Measurements from ENCODE around the gene DPYSL5.
"Not testable (repeated sequence)": the region's sequence is repeated elsewhere in the genome, so short reads cannot be mapped to it uniquely, and the experiment has no call there.

Gene DPYSL5

DNA sequence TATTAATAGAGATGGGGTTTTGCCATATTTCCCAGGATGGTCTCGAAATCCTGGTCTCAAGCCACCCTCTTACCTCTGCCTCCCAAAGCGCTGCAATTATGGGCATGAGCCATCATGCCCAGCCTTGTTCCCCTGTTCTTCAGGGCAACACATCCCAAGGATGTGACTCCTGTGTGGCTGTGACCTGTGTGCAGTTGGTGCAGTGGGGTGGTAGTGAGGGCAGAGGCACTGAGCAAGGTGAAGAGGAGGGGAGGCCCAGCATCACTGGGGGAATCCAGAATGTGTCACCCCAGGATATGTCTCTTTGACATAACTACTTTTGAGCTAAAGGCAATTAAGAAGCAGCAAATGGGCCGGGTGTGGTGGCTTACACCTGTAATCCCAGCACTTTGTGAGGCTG, 38.7 kb upstream of the DPYSL5 start:
- peak overlapping the region in 1 of 3 experiments; percentile 7 for H3K4me3 Mint-ChIP-seq
- H3K27ac Mint-ChIP-seq = no peak overlapping the region
- H3K27me3 Mint-ChIP-seq (ENCODE audit: low read depth) = peaks cover 14% of the 10 kb centered on the region
- TF ChIP-seq, protein P1, sequence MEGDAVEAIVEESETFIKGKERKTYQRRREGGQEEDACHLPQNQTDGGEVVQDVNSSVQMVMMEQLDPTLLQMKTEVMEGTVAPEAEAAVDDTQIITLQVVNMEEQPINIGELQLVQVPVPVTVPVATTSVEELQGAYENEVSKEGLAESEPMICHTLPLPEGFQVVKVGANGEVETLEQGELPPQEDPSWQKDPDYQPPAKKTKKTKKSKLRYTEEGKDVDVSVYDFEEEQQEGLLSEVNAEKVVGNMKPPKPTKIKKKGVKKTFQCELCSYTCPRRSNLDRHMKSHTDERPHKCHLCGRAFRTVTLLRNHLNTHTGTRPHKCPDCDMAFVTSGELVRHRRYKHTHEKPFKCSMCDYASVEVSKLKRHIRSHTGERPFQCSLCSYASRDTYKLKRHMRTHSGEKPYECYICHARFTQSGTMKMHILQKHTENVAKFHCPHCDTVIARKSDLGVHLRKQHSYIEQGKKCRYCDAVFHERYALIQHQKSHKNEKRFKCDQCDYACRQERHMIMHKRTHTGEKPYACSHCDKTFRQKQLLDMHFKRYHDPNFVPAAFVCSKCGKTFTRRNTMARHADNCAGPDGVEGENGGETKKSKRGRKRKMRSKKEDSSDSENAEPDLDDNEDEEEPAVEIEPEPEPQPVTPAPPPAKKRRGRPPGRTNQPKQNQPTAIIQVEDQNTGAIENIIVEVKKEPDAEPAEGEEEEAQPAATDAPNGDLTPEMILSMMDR (IDR thresholded peaks at IDR 0.05; ENCODE audit: unreplicated experiment in 3 of 3) = no peak
- peaks cover 9% of the 10 kb centered on the region for H3K4me1 Mint-ChIP-seq
- no peaks in the 10 kb centered on the region for H3K36me3 Mint-ChIP-seq (ENCODE audit: low read depth)
- H3K9me3 Mint-ChIP-seq = no peaks in the 10 kb centered on the region

DNA sequence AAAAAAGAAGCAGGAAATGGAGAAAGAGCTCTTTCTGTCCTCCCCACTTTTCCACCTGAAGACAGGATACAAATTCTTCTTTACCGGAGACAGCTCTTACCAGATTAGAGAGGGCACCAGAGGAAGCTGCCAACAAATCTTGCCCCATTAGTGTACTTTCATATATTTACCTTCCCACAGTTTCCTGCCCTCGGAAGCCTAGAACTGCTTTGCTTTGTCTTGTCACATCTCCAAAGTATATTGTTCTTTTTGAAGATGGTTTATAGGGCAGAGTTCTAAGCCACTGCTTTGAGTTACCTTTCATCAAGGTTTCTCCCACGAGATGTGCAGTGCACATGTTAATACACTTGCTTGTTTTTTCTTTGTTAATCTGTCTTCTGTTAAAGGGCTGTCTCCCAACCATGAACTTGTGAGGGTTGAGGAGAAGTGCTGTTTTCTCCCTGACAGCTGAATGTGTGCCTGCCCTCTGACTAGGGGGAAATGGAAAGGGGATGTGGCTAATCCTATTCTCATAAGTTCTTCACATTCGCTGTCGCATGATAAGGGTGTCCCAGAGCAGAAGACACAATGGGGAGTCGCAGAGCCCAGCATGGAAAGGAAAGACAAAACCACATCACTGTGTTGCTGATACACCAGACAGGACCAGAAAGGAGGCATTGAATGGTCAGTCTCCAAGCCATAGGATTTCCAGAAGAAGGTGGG, 37.9 kb upstream of the DPYSL5 start:
- TF ChIP-seq, protein P1 (IDR thresholded peaks at IDR 0.05; ENCODE audit: unreplicated experiment in 3 of 3) = no peak
- Mint-ChIP-seq H3K27me3 (ENCODE audit: low read depth) (peaks cover 16% of the 10 kb centered on the region), H3K36me3 (ENCODE audit: low read depth) (no peaks in the 10 kb centered on the region), H3K4me1 (peaks cover 9% of the 10 kb centered on the region), H3K27ac (no peak overlapping the region), H3K9me3 (no peaks in the 10 kb centered on the region), H3K4me3 (no peak overlapping the region)

DNA sequence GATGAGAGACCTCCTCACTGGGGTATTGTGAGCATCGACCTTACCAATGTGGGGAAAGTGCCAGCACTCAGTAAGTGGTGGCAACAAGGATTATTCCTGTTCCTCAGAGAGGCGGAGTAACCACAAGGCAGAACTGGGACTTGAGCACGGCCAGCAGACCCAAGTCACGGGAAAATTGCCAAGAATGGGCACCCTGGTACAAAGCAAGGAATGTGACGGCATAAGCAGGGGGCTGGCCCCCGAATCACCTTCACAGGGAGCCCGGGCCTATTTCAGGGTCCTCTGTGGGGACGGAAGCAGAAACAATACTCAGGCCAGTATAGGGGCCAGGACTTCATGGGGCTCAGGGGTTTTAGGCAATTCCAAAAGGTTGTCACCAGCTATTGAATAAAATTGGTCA, 36.7 kb upstream of the DPYSL5 start:
- Mint-ChIP-seq H3K4me1 (peaks cover 9% of the 10 kb centered on the region), H3K4me3 (no peak overlapping the region), H3K36me3 (ENCODE audit: low read depth) (no peaks in the 10 kb centered on the region), H3K27ac (no peak overlapping the region), H3K9me3 (no peaks in the 10 kb centered on the region), H3K27me3 (ENCODE audit: low read depth) (peaks cover 19% of the 10 kb centered on the region)
- TF ChIP-seq, protein P1 (IDR thresholded peaks at IDR 0.05; ENCODE audit: unreplicated experiment in 3 of 3) = no peak

DNA sequence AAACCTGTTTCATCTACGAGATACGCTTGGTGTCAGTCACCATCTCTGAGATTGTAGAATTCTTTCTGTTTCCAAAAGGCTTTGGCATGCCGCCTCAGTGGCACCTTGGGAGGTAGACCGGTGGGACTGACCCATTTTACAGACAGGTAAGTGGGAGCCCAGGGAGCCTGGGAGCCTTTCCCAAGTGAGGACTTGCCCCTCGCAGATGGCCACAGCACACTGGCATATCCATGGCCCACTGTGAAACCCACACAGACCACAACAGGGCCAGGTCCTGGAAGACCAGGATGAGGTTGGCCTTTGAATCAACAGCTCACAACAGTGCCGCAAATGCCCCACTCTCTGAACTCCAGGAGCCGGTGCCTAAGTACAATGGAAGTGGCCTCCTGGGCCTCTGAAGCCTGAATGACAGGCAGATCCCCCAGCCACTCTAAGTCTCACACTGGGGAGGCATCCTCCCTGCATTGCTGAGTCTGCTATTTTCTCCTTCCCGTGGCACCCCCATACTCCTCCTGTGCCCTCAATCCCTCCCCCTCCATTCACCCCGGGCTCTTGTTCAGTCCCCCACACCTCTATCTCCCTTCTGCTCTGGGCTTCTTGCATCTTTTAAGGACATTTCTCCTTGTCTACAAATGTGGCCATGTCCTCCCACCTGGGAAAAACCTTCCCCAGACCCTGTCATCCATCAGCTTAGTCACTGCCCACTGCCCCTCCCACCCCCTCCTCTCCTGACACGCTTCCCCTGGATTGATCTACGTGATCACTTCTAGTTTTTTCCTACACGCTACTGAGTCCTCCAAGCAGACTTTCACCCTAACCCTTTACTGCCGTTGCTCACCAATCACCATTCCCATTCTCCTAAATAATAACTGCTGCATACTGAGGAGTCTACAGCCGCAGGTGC, 35.9 kb upstream of the DPYSL5 start:
- Mint-ChIP-seq H3K36me3 (ENCODE audit: low read depth) (no peaks in the 10 kb centered on the region), H3K27me3 (ENCODE audit: low read depth) (peaks cover 25% of the 10 kb centered on the region), H3K4me3 (no peak overlapping the region), H3K27ac (no peak overlapping the region), H3K4me1 (peaks cover 9% of the 10 kb centered on the region), H3K9me3 (no peaks in the 10 kb centered on the region)
- TF ChIP-seq, protein P1 (IDR thresholded peaks at IDR 0.05; ENCODE audit: unreplicated experiment in 3 of 3) = no peak

DNA sequence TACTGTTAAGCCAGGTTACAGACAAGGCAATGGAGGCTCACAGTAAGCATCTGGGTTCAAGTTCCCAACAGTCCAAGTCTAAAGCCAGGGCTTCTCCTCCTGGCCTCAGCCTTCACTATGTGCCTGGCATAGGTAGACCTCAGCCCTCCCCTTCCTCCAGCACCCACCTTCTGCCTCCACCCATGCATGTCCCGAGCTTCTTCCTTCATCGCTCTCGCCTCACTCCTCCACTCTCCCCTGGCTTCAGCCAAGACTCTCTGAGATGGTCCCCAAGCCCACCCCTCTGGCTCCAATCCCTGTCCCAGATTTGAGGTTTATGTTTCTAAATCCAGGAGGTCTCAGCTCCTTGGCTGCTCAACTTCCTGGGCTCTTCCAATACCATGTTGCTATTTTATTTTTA, 35.2 kb upstream of the DPYSL5 start:
- no peaks in the 10 kb centered on the region for H3K36me3 Mint-ChIP-seq (ENCODE audit: low read depth)
- no peak overlapping the region for H3K4me3 Mint-ChIP-seq
- no peaks in the 10 kb centered on the region for H3K9me3 Mint-ChIP-seq
- H3K4me1 Mint-ChIP-seq = peaks cover 5% of the 10 kb centered on the region
- peaks cover 26% of the 10 kb centered on the region for H3K27me3 Mint-ChIP-seq (ENCODE audit: low read depth)
- no peak overlapping the region for H3K27ac Mint-ChIP-seq
- TF ChIP-seq, protein P1 (IDR thresholded peaks at IDR 0.05; ENCODE audit: unreplicated experiment in 3 of 3) = no peak

DNA sequence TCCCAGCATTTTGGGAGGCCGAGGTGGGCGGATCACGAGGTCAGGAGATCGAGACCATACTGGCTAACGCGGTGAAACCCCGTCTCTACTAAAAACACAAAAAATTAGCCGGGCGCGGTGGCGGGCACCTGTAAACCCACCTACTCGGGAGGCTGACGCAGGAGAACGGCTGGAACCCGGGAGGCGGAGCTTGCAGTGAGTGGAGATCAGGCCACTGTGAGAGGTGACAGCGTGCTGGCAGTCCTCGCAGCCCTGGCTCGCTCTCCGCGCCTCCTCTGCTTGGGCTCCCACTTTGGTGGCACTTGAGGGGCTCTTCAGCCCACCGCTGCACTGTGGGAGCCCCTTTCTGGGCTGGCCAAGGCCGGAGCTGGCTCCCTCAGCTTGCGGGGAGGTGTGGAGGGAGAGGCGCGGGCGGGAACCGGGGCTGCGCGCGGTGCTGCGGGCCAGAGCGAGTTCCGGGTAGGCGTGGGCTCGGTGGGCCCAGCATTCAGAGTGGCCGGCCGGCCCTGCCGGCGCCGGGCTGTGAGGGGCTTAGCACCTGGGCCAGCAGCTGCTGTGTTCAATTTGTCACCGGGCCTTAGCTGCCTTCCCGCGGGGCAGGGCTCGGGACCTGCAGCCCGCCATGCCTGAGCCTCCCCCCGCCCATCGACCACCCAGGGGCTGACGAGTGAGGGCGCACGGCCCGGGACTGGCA, 33.7 kb upstream of the DPYSL5 start:
- not testable (repeated sequence) for H3K36me3 Mint-ChIP-seq (ENCODE audit: low read depth); H3K4me1 Mint-ChIP-seq; H3K27ac Mint-ChIP-seq; H3K9me3 Mint-ChIP-seq; H3K4me3 Mint-ChIP-seq
- peaks cover 28% of the 10 kb centered on the region for H3K27me3 Mint-ChIP-seq (ENCODE audit: low read depth)
